IPS DF 4.7 (cell line): ENCODE data around the gene KIF19.
"Not testable (repeated sequence)": the region's sequence is repeated elsewhere in the genome, so short reads cannot be mapped to it uniquely, and the experiment has no call there.

ENCODE experiments used
- DNase-seq: peaks from one replicate; pipeline ENCODE4 v3.0.0-alpha.2; 2013; ENCODE audit warnings: low spot score; ENCODE audit errors: extremely low read depth

Gene KIF19

GRCh38 chr17:74387365-74388218 lies 61.6 kb downstream of the KIF19 start:
- no peak for DNase-seq

GRCh38 chr17:74389084-74389753 lies 63.2 kb downstream of the KIF19 start:
- no peak for DNase-seq

GRCh38 chr17:74389937-74390679 lies 64.1 kb downstream of the KIF19 start:
- DNase-seq = no peak

- DNase-seq = no peak
These were observed 64.9 kb downstream of the KIF19 start for GRCh38 chr17:74390680-74391653.

DNA sequence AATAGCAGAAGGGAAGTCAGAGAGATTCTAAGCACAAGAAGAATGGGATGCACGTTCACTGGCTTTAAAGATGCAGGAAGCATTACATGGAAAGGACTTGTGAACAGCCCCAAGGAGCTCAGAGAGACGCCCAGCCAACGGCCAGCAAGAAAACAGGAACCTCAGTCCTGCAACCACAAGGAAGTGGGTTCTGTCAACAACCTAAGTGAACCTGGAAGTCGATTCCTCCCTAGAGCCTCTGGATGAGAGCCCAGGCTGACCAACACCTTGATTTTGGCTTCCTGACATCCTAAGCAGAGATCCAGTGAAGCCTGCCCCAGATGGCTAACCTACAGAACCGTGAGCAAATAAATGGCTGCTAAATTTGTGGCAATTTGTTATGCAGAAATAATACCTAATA lies 65.7 kb downstream of the KIF19 start:
- no peak for DNase-seq

GRCh38 chr17:74392848-74393247 lies 66.8 kb downstream of the KIF19 start:
- no peak for DNase-seq

- no peak for DNase-seq
These were observed 67.4 kb downstream of the KIF19 start for GRCh38 chr17:74393346-74393942.

- no peak for DNase-seq
These were observed 68.4 kb downstream of the KIF19 start for GRCh38 chr17:74394275-74394950.

- DNase-seq = no peak
These were observed 69.0 kb downstream of the KIF19 start for GRCh38 chr17:74394977-74395376.

DNA sequence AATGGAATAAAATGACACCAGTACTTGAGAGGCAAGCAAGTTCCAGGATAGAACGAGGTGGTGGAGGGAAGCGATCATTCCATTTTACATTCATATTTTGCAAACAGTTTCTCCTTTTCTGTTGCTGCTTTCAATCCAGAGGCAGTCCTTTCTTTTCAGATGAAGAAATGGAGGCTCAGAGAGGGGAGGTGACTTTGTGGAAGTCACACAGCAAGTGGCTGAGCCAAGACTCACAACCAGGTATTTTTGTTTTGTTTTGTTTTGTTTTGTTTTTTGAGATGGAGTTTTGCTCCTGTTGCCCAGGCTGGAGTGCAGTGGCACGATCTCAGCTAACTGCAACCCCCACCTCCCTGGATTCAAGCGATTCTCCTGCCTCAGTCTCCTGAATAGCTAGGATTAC lies 70.5 kb downstream of the KIF19 start:
- no peak for DNase-seq

DNA sequence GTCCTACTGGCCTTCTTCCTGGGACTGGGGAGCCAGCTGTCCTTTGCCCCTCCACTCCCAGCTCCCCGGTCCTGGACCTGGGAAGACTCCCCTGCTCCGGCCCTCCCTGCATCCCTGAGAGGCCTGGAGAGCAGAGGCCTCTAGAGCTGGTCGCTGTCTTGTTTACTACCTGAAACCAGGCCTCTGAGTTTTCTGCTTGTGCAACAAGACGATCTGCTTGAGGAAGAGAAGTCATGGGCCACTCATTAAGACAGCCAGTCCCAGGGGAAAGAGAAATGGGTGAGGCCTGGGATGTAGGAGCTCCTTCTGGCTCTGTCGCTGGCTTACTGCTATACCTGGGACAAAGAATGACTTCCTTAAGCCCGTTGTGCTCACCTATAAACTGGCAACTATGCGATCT lies 76.0 kb downstream of the KIF19 start:
- DNase-seq = no peak

DNA sequence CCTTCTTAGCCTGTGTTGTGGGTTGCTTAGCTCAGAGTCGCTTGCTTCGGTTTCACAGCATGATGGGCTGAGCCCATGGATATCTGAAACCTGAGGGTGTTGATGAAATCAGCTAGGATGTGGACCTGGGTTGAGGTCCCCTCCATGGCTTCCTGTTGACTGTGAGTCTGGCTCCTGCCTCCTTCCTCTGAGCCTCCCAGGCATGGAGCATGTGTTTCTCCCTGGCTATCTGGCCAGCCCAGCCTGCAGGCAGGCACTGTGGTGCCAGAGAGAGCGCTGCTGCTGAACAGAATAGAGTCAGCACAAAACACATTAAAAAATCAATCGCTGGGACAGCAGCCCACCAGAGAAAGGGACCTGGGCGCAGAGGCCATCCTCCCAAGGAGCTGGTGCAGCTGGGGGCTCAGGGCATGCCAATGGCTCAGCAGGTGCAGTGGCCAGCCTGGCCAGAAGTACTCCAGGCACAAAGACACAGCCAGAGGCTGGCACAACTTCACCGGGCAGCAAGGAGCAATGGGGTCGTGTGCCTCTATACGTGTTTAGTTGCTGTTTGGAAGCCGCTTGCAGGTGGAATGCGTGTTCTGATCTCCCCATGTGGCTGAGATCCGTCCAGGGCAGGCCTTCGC lies 77.6 kb downstream of the KIF19 start:
- no peak for DNase-seq

GRCh38 chr17:74404218-74404617 lies 78.2 kb downstream of the KIF19 start:
- no peak for DNase-seq

- no peak for DNase-seq
These were observed 78.8 kb downstream of the KIF19 start for GRCh38 chr17:74404789-74405188.

GRCh38 chr17:74405311-74405710 lies 79.3 kb downstream of the KIF19 start:
- DNase-seq = not testable (repeated sequence)
